Measurements from ENCODE around the gene TP53I13.
"Not testable (repeated sequence)": the region's sequence is repeated elsewhere in the genome, so short reads cannot be mapped to it uniquely, and the experiment has no call there.

The TP53I13 gene, protein sequence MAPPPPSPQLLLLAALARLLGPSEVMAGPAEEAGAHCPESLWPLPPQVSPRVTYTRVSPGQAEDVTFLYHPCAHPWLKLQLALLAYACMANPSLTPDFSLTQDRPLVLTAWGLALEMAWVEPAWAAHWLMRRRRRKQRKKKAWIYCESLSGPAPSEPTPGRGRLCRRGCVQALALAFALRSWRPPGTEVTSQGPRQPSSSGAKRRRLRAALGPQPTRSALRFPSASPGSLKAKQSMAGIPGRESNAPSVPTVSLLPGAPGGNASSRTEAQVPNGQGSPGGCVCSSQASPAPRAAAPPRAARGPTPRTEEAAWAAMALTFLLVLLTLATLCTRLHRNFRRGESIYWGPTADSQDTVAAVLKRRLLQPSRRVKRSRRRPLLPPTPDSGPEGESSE
- 43.4 to 82.2 (median 78.8) reads per million in 3 experiments for total RNA-seq

DNA sequence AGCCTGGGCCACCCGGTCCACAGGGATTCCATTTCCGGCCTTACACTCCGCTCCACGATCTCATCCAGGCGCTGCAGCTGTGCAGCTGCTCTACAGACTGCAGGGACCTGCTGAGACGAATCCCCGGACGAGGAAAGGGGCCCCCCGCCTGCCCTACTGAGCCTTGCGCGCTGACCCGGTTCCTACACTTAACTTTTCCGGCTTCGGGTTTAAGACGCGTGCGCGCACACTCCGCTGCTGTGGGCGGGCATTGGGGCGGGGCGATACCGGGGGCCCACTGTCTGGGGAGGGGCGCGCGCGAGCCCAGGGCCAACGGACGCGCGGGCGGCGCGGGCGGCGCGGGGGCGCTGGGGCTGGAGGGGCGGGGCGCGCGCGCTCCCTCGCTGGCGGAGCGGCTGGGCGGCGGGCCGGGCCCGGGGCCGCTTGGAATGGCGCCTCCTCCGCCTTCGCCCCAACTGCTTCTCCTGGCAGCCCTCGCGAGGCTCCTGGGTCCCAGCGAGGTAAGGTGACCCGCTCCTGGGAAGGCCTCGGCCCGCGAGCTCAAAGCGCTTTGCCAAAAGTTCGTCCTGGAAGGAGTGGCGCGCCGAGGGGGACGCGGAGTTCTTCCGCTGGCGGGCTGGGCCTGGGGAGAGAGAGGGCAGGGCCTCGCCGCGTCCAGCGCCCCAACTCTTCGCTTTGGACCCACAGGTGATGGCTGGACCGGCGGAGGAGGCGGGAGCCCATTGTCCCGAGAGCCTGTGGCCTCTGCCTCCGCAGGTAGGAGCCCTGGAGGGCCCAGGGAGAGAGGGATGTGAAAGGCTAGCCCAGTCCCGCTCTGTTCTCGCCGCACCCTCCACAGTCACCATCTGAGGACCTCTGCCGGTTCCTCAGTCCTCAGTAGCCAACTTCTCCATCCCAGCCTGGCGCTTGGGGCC, at the start of gene TP53I13:
Gene TP53I13, plus strand, starts transcription at position 371 of the 914 bp plus-strand sequence. Its CDS starts 58 bp downstream, at position 429.
- peak; percentile 80 for DNase-seq

DNA sequence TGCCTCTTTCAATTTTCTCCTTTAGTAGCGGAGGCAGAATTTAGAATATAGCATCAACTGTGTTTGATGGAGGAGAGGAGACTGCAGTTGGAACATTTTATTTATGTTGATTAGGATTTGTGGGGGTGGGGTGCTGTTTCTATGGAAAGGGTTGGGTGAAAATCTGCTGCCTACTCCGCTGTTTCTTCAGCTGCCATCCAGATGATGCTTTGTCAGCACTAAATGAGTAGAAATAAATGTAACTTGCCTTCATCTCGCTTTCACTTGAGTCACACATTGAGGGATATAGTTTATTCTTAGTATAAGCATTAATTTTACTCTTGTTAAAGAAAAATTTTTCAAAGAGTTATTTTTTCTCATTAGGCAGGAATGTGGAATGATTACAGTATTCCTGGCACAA, 43.8 kb upstream of the TP53I13 start:
- DNase-seq, result no peak

DNA sequence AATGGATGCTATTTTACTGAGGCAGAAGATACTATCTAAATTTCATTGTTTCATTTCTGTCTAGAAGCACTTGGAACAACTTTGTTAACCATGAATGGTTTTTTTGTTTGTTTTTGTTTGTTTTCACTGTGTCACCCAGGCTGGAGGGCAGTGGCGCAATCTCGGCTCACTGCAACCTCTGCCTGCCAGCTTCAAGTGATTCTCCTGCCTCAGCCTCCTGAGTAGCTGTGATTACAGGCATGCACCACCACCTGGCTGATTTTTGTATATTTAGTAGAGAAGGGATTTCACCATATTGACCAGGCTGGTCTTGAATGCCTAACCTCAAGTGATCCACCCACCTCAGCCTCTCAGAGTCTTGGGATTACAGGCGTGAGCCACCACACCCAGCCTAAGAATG, 42.2 kb upstream of the TP53I13 start:
- no peak for DNase-seq

DNA sequence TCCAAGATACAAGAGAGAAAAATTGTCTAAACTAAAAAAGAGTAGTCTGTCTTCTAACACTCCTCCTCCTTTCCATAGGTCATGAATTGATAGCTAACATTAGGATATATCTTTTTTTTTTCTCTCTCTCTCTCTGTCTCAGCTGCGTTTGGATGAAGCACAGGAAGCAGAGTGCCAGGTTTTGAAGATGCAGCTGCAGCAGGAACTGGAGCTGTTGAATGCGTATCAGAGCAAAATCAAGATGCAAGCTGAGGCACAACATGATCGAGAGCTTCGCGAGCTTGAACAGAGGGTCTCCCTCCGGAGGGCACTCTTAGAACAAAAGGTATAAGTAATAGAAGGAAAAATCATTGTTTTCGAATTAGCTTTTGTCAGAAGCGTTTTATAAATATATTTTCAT, 34.5 kb upstream of the TP53I13 start:
- no peak for DNase-seq

DNA sequence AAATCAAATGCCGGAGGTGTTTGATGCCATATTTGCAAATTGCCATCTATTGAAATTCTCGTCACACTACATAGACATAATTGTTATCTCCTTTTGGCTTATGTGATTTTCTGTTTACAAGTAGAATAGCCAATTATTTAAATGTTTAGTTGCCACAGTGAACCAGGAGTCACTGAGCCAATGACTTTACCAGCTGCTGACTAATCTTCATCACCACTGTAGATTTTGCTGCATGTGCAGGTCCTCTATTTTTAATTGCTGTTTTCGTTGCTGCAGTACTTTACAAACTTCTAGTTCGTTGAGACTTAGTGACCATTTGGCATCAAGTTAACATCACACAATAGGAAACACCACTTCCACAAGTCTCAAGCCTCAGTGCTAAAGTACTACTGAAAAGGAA, 24.4 kb upstream of the TP53I13 start:
- DNase-seq, result no peak

DNA sequence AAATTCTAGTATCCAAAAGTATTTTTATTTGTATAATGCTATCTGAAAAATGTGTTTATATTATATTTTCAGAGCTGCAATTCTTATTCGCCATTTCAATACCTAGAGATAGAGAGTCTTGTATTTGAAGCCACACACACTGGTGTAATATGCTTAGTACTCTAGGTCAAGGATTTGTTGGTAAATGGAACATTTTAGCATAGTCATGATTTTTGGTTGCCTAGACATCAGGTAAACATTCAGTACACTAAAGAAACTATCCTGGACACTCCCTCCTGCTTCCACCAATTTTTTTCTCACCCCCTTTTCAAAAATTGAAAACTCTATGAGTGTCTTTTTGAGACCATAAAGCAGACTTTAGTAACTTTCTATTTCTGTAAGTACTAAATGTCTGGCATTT, 22.4 kb upstream of the TP53I13 start:
- no peak for DNase-seq

DNA sequence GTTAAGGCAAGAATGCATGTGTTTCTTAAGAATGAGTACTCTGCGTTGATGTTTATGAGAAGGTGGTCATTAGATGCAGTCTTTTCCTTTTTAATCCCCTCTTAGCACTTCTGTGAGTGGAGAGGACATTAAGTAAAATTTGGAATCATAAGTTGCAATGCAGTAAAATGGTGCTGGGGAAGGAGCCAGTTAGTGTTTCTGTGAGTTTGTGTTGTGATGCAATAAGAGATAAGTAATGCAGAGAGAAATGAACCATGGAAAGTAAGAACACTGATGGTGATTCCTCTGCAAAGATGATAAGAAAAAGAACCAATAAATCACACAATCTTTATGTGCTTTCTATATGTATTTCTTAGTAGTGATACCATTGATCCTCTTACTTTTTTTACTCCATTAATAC, 21.7 kb upstream of the TP53I13 start:
- no peak for DNase-seq

DNA sequence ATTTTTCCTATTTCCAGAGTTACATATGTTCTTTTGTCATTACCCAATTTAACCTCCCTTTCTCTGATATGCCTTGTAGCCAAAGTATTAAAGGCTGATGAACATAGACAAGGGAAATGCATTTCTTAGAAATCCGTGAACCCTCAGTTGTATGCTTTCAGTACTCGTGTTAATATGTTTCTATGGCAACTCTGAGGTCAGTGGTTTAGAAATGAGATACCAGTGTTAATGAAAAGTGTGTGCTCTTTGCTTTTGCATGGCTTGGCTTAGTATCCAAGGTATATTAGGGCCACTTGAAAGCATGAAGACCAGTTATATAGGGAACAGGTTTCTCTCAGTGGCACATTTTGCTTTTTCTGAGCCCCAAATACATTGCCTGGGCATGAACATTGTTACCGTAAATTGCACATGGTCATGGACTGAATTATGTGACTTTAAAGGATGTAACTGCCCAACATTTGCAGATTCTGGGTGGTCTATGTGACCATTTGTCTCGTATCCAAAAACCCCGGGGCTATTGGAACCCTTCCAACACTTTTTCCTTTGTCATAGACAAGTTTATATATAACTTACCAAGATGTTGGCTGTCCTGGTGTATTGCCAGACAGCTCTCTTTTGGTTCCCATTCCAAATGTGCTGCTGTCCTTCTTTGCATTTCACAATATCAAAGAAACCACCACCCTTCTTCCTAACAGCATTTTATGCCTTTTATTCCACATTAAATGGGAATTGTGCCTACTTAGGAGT, 19.2 kb upstream of the TP53I13 start:
- no peak for DNase-seq

DNA sequence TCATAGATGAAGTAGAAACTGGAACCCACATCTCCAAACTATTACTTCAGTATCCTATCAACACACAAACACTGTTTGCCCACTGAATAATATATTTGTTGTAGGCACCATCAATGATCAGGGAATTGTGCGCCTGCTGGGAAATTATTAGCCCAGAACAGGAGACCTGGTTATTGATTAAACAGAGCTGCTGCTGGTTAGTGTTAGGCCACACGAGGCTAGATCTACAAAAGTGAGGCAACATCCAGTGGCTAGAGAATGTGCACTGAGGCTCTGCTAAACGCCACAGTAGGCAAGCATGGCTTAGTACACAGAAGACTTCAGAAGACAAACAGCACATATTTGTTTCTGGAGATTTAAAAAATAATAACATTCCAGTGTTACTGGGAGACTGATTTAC, 12.7 kb upstream of the TP53I13 start:
- no peak for DNase-seq

DNA sequence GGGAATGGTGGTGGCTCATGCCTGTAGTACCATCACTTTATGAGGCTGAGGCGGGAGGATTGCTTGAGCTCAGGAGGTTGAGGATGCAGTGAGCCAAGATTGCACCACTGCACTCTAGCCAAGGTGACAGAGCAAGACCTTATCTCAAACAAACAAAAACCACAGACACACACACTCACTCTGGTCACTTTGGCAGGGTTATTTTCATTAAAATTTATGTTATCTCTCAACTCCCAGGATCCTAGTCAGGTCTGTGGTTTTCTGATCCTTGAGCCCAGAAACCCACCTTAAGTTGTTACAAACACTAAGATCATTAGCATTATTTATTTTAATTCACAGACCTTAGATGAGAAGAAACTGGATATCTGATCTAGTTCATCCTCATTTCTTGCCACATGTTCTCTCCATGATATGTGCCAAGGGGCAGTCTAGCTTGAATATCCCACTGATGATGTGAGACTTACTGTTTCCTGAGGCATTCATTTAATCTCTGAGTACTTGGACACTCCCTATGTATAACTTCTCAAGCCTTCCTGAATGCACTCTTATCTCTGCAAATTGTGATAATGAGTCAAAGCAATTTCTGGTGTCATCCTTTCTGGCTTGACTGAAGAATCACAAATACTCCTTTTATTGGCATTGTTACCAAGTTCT, 11.3 kb upstream of the TP53I13 start:
- no peak for DNase-seq

DNA sequence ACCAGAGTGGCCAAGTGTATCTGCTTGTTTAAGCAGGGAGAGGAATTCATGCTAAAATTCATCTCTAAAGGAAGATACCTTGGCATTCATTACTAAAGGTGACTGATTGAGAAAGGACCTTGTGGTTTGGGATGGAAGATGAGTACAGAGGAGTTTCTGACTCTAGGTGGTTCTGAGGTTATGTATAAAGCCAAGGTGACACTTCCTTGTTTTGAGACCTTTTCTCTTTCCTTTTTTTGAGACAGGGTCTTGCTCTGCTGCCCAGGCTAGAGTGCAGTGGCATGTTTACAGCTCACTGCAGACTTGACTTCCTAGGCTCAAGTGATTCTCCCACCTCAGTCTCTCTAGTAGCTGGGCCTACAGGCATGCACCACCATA, 10.8 kb upstream of the TP53I13 start:
- DNase-seq, result no peak

DNA sequence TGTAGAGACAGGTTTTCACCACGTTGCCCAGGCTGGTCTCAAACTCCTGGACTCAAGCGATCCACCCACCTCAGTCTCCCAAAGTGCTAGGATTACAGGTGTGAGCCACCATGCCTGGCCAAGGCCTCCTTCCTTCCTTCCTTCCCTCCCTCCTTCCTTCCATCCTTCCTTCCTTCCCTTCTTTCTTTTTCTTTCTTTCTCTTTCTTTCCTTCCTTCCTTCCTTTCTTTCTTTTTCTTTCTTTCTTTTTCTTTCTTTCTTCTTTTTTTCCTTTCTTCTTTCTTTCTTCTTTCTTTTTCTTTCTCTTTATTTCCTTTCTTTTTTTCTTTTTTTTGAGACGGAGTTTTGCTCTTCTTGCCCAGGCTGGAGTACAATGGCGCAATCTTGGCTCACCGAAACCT, 10.4 kb upstream of the TP53I13 start:
- DNase-seq, result not testable (repeated sequence)

DNA sequence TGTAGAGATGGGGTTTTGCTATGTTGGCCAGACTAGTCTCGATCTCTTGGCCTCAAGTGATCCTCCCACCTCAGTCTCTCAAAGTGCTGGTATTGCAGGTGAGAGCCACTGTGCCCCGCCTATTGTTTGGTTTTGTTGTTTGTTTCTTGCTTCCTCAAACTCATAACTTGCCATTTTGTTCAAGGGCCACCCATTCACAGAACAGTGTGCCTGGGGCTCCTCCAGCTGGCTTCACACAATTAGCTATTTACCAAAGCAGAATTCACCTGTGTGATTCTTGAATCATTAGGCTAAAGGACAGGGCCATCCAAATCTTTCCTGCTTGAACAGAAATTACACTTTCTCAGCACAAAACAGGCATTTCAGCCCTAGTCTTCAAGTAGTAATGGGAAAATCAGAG, 8.9 kb upstream of the TP53I13 start:
- DNase-seq, result no peak

DNA sequence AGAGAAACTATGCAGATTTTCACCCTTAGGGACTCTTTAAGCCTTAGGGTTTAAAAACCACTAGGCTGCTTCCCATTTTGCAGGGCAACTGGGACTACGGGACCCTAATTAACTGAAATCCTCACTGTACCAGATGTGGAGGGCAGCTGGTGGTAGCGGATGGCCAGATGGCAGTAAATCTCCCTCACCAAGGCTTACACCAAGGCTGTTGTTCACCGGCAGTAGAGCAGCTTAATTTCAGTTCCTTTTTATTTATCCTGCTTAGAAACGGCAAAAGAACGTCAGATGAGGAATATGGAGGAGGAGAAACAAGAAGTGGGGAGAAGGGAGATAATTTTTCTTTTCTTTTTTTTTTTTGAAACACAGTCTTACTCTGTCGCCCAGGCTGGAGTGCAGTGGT, 8.2 kb upstream of the TP53I13 start:
- DNase-seq, result no peak

DNA sequence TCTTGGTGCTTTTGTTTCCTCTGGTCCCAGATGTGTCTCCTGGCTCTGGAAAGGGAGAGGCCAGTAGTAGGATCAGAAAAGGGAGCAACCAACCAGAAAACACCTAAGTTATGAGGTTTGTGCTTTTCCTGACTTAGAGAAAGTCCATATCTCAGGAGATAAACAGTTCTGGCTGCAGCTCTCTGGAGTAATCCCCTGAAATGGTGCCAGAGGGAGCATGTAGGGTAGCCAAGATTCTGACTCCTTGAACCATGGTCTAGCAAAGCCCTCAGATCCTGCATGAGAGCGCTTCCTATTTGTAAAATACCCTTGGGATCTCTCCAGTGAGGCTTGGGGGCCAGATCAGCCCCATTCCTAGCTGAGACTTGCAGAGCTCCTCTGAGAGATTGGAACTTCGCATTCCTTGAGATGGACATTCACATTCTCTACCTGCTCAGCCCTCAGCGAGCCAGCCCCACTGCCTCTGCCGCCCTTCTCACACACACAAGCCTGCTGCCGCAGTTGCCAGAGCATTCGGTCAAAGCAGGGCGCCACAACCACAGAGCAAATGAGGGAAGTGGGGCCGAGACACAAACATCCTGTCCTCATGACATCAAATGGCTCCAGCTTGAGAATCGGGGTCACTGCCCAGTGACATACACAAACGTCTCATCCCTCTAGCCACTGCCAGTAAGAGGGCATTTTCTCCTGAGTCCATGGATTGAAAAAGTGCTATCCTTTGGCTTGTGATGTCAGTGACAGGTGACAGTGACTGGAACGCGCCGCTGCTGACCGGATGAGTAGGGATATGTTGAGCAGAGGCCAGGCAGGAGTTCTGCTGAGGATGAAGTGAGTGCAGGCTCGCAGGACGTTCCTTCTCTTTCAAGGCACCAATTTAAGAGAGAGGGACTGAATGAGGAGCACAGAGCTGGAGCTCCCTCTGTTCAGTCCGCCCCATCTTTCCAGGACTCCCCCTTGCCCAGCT, 6.7 kb upstream of the TP53I13 start:
- no peak for DNase-seq

DNA sequence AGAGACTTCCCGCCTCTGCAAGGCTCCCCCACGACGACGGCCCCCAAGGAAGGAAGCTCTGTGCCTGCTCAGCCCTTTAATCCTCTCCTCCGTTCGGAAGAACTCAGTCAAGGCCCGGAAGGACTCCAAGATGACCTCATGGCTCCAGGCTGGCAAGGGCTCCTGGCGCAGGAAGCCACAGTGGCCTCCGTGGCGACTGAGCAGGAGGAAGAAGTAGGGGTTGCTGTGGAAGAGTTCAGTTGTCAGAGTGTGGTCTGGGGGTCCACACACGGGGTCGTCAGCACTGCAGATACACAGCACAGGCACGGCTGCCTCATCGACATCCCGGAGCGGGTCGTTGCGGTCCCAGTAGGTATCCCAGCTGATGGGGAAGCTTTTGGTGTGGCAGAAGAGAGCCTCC, 5.9 kb upstream of the TP53I13 start:
- no peak for DNase-seq

DNA sequence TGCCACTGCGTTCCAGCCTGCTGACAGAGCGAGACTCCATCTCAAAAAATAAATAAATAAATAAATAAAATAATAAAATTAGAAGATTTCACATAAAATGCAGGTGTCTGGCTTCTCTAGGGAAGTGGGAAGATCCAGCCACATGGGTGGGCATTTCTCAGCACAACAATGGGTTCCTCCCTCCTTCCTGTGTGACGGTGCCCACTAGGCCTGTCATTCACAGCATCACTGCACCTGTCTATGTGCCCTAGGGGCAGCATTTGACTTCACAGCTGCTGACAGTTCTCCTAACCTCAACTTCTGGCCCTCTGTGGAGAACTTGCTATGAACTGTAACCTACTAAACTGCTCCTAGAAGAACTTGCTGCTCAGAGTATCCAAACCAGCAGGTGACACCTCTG, 4.7 kb upstream of the TP53I13 start:
- no peak for DNase-seq

DNA sequence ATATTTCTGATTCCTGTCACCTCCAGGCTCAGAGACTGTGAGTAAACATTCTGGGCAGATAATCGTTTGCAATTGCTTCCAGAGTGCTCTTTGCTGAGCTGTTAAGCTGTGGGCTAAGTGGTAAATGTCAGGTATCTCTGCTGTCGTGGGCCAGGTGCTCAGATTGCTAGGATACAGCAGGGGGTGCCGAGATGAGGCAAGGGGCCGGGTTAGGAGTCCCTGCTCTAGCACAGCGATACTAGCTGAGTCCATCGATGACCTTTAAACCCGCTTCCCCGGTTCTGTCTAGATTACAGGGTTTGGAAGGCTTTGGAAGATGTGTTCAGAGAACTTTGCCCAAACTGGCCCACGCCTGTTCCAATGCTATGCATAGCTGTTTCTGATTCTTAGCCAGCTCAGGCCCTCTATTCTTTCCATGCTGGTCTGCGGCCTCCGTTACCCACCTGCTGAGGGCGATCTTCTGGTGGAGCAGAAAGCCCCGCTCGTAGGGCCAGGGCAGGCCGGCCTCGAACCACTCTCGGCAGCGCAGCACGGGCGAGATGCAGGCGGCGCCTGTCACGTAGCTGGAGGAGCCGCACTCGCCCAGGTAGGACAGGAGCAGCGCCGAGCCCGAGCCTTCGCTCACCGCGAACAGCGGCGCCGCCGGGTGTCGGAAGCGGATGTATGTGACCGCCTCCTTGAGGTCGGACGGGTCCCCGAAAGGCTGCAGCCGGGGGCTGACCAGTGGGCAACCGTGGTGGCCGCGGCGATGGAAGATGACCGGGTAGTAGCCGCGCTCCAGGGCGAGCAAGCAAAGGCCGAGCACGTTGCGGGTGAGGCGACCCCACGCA, 2.6 kb upstream of the TP53I13 start:
- peak; percentile 56 for DNase-seq

DNA sequence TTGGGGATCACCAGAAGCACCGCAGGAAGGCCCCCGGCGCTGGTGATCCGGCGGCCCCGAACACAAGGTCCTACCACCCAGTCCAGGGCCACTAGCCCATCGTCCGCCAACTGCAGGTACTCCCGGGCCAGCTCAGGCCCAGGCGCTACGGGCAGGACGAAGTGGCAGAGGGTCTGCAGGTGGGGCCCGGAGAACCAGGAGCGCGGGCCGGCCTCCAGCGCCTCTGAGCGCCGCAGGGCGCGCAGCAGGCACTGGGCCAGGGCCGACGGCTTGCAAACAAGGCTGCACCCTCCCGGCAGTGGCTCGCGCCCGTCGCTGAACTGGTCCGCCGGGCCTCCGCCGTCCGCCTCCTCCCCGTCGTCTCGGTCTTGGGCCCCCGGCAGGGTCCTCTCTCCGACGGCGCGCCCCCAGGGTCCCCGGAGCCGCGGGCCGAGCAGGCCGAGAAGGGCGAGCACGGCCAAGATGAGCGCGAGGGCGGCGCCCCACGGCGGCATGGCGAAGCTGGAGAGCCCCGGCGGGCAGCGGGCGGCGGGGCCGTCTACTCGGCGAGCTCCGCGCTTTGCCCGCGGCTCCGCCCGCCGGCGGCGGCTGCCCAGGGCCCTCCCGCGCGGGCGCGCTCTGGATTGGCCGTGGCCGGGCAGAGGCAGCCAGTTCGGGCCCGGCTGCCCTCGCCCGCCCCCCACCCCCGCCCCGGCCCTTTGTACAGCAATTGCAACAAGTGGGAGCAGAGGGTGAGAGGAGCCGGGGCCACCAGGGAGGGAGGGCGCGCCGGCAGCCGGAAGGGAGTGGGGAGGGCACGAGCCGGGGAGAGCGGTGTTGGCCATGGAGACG, 1.8 kb upstream of the TP53I13 start, which contains the start of gene ABHD15:
Gene ABHD15, minus strand, starts transcription at position 565 of the 831 bp plus-strand sequence. Its CDS starts 71 bp downstream, at position 494.
- peak; percentile 59 for DNase-seq

DNA sequence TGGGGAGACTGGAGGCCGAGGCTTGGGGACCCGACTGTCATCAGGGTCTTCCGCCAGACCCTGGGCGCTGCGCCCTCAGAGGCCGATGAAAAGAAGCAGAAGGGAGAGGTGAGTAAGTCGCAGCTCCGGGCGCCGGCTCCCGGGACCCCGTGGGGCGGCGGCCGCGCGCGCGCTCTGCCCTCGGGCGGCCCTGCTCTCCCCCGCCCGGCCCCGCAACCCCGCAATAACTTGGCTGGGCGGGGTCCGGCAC, 1.3 kb upstream of the TP53I13 start:
- no peak for DNase-seq
